Neuronal stem cell (in vitro differentiated cells): Measurements from ENCODE around the gene DENND6B.

Source experiments
- DNase-seq: peaks from one replicate; pipeline ENCODE4 v3.0.0-alpha.2; 2013; ENCODE audit warnings: low spot score
- H2AFZ ChIP-seq: one replicate; pipeline ENCODE4 v1.6.1; 2013; ENCODE audit warnings: mild to moderate bottlenecking, low read length, inconsistent platforms
- H2AK5ac ChIP-seq: 2 replicates; pipeline ENCODE4 v1.6.1; 2013; ENCODE audit warnings: low read depth, mild to moderate bottlenecking, inconsistent platforms, low read length, moderate library complexity, mixed read lengths
- H2BK120ac ChIP-seq: 2 replicates; pipeline ENCODE4 v1.6.1; 2013; ENCODE audit warnings: low read depth, mild to moderate bottlenecking, inconsistent platforms, low read length, moderate library complexity, mixed read lengths
- H2BK12ac ChIP-seq: one replicate; pipeline ENCODE4 v1.6.1; 2013; ENCODE audit warnings: low read length, inconsistent platforms
- H2BK15ac ChIP-seq: 2 replicates; pipeline ENCODE4 v1.6.1; 2013; ENCODE audit warnings: mild to moderate bottlenecking, low read length, inconsistent platforms, mixed read lengths
- H2BK5ac ChIP-seq: one replicate; pipeline ENCODE4 v1.6.1; 2013; ENCODE audit warnings: inconsistent platforms, mild to moderate bottlenecking, low read length, moderate library complexity
- H3K14ac ChIP-seq: one replicate; pipeline ENCODE4 v1.6.1; 2013; ENCODE audit warnings: low read length, inconsistent platforms
- H3K18ac ChIP-seq: 2 replicates; pipeline ENCODE4 v1.6.1; 2013; ENCODE audit warnings: low read length, inconsistent platforms
- H3K23ac ChIP-seq: 2 replicates; pipeline ENCODE4 v1.6.1; 2013; ENCODE audit warnings: low read depth, mild to moderate bottlenecking, mixed read lengths, low read length, inconsistent platforms; ENCODE audit not compliant: poor library complexity
- H3K27ac ChIP-seq: replicated peaks from 3 replicates; pipeline ENCODE4 v1.5.1; 2013; ENCODE audit warnings: low read length, inconsistent platforms
- H3K27me3 ChIP-seq, 3 experiments: 2 replicates each; pipeline ENCODE4 v1.6.1; 2013; ENCODE audit warnings: low read length in 3 of 3, mild to moderate bottlenecking in 2 of 3, inconsistent platforms in 1 of 3, low read depth in 1 of 3, mixed read lengths in 1 of 3, moderate library complexity in 1 of 3; ENCODE audit not compliant: control insufficient read depth in 3 of 3, insufficient read depth in 3 of 3
- H3K36me3 ChIP-seq, 2 donors: replicated peaks in 1 of 2; 2 replicates each; pipeline ENCODE4 v1.6.1; 2013; ENCODE audit warnings: low read length in 2 of 2; ENCODE audit not compliant: control insufficient read depth in 2 of 2, insufficient read depth in 2 of 2
- H3K4ac ChIP-seq: 2 replicates; pipeline ENCODE4 v1.6.1; 2013; ENCODE audit warnings: inconsistent platforms, mild to moderate bottlenecking, low read length, moderate library complexity
- H3K4me1 ChIP-seq, 2 donors: 1 replicate in 1 of 2; 2 replicates in 1 of 2; pipeline ENCODE4 v1.6.1; 2013; ENCODE audit warnings: low read length in 2 of 2, low read depth in 1 of 2; ENCODE audit not compliant: control insufficient read depth in 2 of 2, insufficient read depth in 1 of 2
- H3K4me2 ChIP-seq: one replicate; pipeline ENCODE4 v1.6.1; 2013; ENCODE audit warnings: mild to moderate bottlenecking, low read length, inconsistent platforms; ENCODE audit not compliant: insufficient read depth, poor library complexity, severe bottlenecking
- H3K4me3 ChIP-seq, 2 donors: 2 replicates each; pipeline ENCODE4 v1.5.1; 2013; ENCODE audit warnings: low read length in 2 of 2, mild to moderate bottlenecking in 2 of 2, inconsistent platforms in 1 of 2, moderate library complexity in 1 of 2
- H3K79me1 ChIP-seq: one replicate; pipeline ENCODE4 v1.6.1; 2013; ENCODE audit warnings: low read depth, mild to moderate bottlenecking, inconsistent platforms, low read length, moderate library complexity
- H3K9ac ChIP-seq: one replicate; pipeline ENCODE4 v1.6.1; 2013; ENCODE audit warnings: mild to moderate bottlenecking, low read depth, low read length, inconsistent platforms; ENCODE audit not compliant: poor library complexity
- H3K9me3 ChIP-seq, 2 donors: replicated peaks in 1 of 2; 2 replicates each; pipeline versions ENCODE3 to v1.6.1; 2013; ENCODE audit warnings: low read length in 2 of 2, mild to moderate bottlenecking in 2 of 2, inconsistent platforms in 1 of 2, low read depth in 1 of 2, mixed read lengths in 1 of 2, moderate library complexity in 1 of 2; ENCODE audit not compliant: control insufficient read depth in 2 of 2, insufficient read depth in 1 of 2
- H4K8ac ChIP-seq: one replicate; pipeline ENCODE4 v1.6.1; 2013; ENCODE audit warnings: low read depth, mild to moderate bottlenecking, inconsistent platforms, low read length, moderate library complexity
- H4K91ac ChIP-seq: one replicate; pipeline ENCODE4 v1.6.1; 2013; ENCODE audit warnings: low read length, low read depth, mild to moderate bottlenecking, inconsistent platforms; ENCODE audit not compliant: poor library complexity
- WGBS, 2 donors: extraction: QIAGEN DNeasy Blood & Tissue Kit; methylation state at CpG; one replicate each; pipeline ENCODE4 v1.1.7; 2013; ENCODE audit warnings: missing lambda C conversion rate in 2 of 2, mixed read lengths in 1 of 2; ENCODE audit not compliant: insufficient read length in 2 of 2, insufficient replicate concordance in 1 of 2; ENCODE audit errors: extremely low coverage in 2 of 2; 5-methylcytosine and 5-hydroxymethylcytosine counted together

Gene DENND6B

DNA sequence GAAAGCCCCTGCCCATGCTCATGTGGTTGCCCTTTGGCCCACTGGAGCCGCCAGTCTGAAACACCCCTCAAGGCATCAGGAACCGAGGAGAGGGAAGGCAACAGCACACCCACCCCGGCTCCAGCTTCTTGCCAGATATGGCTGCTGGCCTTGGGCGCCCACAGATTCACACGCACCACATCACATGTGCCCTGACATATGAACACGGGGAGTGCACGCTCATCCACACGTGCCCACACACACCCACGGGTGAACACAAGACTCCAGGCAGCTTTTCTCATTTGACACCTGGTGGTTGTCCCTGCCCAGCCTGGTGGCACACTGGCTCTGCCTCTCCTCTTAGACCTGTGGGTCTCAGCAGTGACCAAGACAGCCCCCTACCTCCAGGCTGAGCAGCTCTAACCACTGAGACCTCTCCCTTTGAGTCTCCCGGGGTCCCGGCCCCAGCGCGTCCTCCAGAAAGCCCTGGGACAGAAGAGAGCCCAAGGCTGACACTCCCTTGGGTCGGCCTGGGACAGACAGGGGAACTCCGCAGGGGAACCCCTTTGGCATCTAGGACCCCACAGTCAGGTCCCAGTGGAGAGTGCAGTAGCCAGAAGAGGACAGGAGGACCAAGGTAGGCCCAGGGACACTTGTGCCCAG is 62.6 kb downstream of the DENND6B start:
- peak overlapping the region; percentile 84 for H2BK12ac ChIP-seq
- DNase-seq: no peak
- no peak overlapping the region for H3K23ac ChIP-seq
- H4K91ac ChIP-seq: no peak overlapping the region
- H3K14ac ChIP-seq: no peak overlapping the region
- H3K27me3 ChIP-seq: peaks cover 0 to 2% (median 0%) of the 10 kb centered on the region in 3 experiments
- H3K79me1 ChIP-seq: peaks cover 10% of the 10 kb centered on the region
- H3K27ac ChIP-seq: no peak overlapping the region
- H3K36me3 ChIP-seq: peaks cover 0 to 17% of the 10 kb centered on the region in 2 donors
- no peak overlapping the region for H4K8ac ChIP-seq
- H2AK5ac ChIP-seq: peak overlapping the region; percentile 97
- H2AFZ ChIP-seq: no peak overlapping the region
- no peak overlapping the region for H3K4me2 ChIP-seq
- H3K9me3 ChIP-seq: peaks cover 4% of the 10 kb centered on the region in 2 donors
- H3K9ac ChIP-seq: no peak overlapping the region
- H2BK5ac ChIP-seq: no peak overlapping the region
- no CpG with 5 or more reads among the region's 15 CpGs for WGBS, 2 donors
- no peak overlapping the region for H3K4ac ChIP-seq
- H2BK15ac ChIP-seq: peak overlapping the region; percentile 95
- H2BK120ac ChIP-seq: no peak overlapping the region
- H3K4me3 ChIP-seq: no peak overlapping the region
- no peak overlapping the region for H3K18ac ChIP-seq
- H3K4me1 ChIP-seq: peaks cover 11 to 20% of the 10 kb centered on the region in 2 donors

- Histone ChIP-seq H4K8ac (no peak overlapping the region), H3K4me1 (peaks cover 11 to 18% of the 10 kb centered on the region in 2 donors), H3K4ac (no peak overlapping the region), H3K27me3 (no peaks in the 10 kb centered on the region), H3K23ac (peak overlapping the region; percentile 29), H3K4me3 (no peak overlapping the region), H2BK12ac (peak overlapping the region; percentile 89), H2BK15ac (peak overlapping the region; percentile 99), H3K14ac (peak overlapping the region; percentile 67), H3K27ac (no peak overlapping the region), H3K18ac (peak overlapping the region; percentile 96), H2BK120ac (peak overlapping the region; percentile 88), H4K91ac (peak overlapping the region; percentile 26), H3K9ac (no peak overlapping the region), H2AK5ac (peak overlapping the region; percentile 99), H3K79me1 (peaks cover 15% of the 10 kb centered on the region), H2BK5ac (peak overlapping the region; percentile 98), H2AFZ (no peak overlapping the region), H3K4me2 (no peak overlapping the region), H3K9me3 (peaks cover 4% of the 10 kb centered on the region in 2 donors), H3K36me3 (peaks cover 0 to 24% of the 10 kb centered on the region in 2 donors)
- DNase-seq: no peak
- no CpG with 5 or more reads among the region's 9 CpGs for WGBS, 2 donors
Measured at GRCh38 chr22:50262973-50263617, 63.7 kb downstream of the DENND6B start.

DNA sequence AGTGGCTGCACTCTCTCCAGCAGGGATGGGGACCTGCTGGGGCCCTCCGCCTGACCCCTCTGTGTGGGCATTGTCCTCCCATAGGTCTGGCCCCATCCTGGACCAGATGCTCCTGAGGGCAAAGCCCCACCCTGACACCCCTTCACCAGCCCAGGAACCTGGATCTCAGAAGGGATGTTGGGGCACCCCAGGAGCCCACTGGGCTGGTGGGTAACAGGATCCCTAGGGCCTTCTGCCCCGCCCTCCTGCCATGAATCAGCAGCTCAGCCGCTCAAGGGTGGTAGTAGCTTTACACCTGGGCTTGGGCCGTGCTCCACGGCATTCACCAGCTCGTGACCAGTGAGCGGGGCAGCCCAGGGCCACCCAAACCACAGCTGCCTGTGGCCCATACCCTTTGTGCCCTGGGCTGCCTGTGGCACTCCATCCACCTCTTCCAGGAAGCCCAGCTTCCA is 64.3 kb downstream of the DENND6B start:
- H3K9ac ChIP-seq: peak overlapping the region; percentile 63
- H2BK120ac ChIP-seq: peak overlapping the region; percentile 83
- peak overlapping the region; percentile 96 for H3K18ac ChIP-seq
- H4K8ac ChIP-seq: no peak overlapping the region
- peak overlapping the region; percentile 66 for H3K4ac ChIP-seq
- no peak overlapping the region for H3K4me2 ChIP-seq
- H3K36me3 ChIP-seq: peaks cover 0 to 29% of the 10 kb centered on the region in 2 donors
- peak overlapping the region; percentile 99 for H2BK15ac ChIP-seq
- no peak overlapping the region for H2AFZ ChIP-seq
- peaks cover 16% of the 10 kb centered on the region for H3K79me1 ChIP-seq
- H3K4me3 ChIP-seq: peak overlapping the region in 1 of 2 donors; percentile 90
- H4K91ac ChIP-seq: peak overlapping the region; percentile 26
- peaks cover 4% of the 10 kb centered on the region in 2 donors for H3K9me3 ChIP-seq
- peaks cover 11 to 18% of the 10 kb centered on the region in 2 donors for H3K4me1 ChIP-seq
- H2BK12ac ChIP-seq: peak overlapping the region; percentile 100
- no peak for DNase-seq
- H3K23ac ChIP-seq: peak overlapping the region; percentile 49
- no peaks in the 10 kb centered on the region for H3K27me3 ChIP-seq
- H3K27ac ChIP-seq: peak overlapping the region; percentile 12
- peak overlapping the region; percentile 67 for H3K14ac ChIP-seq
- peak overlapping the region; percentile 99 for H2AK5ac ChIP-seq
- WGBS, 2 donors: no CpG with 5 or more reads among the region's 7 CpGs
- peak overlapping the region; percentile 72 for H2BK5ac ChIP-seq
